NK-92 (cell line): ENCODE results near the gene KRI1.
"Not testable (repeated sequence)": the region's sequence is repeated elsewhere in the genome, so short reads cannot be mapped to it uniquely, and the experiment has no call there.

Experiments used
- DNase-seq: peaks from one replicate; lab custom pipeline; 2025; ENCODE audit not compliant: unreplicated experiment; lab: John Stamatoyannopoulos, UW

KRI1 gene

DNA sequence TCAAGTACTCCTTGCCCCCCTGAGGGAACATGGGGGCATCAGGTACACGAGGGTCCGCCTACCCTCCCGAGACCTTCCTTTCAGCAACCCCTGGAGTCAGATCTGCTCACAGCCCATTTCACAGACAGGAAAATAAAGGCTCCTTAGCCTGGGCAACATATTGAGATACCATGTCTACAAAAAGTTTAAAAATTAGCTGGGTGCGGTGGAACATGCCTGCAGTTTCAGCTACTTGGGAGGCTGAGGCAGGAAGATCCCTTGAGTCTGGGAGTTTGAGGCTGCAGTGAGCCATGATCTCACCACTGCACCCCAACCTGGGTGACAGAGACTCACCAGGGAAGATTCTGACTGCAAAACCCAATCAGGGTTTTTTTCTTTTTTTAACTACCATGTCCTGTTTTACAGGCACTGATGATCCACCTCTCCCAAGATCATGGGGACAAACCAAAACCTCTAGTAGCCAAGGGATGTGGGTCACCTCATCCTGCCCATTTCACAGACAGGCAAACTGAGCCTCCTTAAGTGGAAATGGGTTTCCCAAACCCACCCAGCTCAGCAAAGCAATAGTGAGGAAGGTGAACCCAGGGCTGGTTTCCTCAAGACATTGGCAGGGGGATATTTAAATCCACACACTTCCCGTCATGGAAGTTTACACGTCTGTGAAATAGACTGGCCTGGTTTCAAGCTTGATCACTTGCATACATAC, 9.4 kb upstream of the KRI1 start:
- DNase-seq: no peak

DNA sequence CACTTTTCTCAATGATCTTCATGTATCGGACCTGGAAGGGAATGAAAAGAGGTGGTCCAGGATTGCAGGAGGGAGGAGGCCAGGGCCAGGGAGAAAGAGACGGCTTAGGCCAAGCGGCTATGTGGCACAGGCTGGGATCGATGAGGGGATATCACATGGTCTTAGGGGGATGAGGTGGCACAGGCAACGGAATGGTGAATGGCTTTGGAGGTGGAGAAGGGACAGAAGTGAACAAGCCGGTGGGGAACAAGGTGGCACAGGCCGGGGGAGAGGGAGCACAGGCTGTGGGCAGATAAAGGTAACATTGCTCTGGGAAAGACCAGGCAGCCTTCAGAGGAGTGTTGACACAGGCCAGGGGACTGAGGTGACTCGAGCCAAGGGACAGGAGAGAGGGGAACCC, 8.7 kb upstream of the KRI1 start:
- no peak for DNase-seq

DNA sequence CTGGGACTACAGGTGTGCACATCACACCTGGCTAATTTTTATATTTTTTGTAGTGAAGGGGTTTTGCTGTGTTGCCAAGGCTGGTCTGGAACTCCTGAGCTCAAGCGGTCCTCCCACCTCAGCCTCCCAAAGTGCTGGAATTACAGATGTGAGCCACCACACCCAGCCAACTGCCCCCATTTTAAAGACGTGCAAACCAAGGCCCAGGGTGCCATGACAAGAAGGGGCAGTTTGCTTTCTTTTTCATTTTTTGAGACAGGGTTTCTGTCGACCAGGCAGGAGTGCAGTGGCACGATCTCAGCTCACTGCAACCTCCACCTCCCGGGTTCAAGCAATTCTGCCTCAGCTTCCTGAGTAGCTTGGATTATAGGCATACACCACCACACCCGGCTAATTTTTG, 8.0 kb upstream of the KRI1 start:
- not testable (repeated sequence) for DNase-seq

DNA sequence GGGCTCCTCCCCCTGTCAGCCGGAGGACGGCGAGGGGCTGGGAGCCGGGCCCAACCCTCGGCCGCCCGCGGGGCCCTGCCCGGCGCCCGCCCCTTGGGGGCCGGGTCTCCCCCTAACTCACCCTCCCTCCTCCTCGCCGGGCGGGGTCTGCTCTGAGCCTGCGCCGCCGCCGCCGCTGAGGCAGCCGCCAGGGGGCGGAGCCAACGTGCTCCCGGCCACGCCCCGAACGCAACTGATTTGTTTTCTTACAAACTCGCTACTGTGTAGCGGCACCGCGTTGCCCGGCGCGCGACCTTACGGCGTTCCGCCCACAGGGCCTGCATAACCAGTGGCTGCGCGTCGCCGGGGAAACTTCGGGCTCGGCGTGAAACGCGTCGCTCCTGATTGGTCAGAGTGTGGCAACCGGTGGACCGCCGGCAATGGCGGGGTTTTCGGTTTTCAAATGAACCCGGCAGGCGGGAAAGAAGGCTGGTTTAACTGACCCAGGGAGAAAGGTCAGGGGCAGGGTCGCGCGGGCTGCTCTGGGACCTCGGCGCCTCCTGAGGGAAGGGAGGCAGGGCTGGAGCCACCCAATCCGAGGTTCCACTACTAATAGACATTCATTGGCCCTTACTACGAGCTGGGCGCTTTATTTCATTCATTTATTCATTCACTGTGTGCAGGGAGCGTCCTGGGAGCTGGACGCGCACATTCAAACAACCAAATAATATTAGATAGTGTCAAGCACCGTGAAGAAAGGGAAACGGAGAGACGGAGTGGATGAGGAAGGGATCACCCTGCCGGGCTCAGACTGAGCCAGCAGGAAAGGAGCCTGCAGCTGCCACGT, 3.2 kb upstream of the KRI1 start, which contains the start of gene CDKN2D:
Gene CDKN2D, minus strand, starts transcription at position 154 of the 826 bp plus-strand sequence. CDS start 326 bp downstream, outside the sequence.
- peak; percentile 89 for DNase-seq

DNA sequence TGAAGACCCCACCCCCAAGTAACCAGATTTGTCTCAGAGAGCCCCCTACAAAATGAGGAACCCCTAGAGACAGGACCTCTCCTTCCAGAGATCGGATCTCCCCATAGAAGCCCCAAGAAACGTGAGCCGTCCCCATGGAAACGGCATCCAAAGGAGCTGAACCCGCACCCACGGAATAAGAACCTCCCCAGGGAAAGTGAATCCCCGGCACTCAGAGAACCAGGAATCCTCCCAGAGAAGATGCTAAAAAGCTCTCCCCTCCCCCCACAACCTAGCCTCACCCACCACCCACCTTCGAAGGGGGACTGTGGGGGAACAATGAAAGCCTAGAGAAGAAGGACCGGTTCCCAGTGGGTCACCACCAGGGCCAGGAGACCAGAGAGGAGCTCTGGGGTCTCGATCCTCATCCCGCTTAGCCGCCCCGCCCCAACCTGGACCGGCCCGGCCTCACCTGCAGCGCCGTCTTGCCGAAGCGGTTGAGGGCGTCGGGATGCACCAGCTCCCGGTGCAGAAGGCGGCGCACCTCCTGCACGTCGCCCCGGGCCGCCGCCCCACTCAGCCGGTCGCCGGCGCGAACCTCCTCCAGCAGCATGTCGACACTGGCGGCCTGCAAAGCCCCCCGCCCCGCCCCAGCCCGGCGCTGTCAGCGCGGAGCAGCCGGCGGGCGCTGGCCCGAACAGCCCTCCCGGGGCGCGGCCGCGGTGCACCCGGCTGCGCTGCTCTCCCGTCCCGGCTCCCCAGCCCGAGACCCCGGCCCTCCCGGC, 2.4 kb upstream of the KRI1 start:
- DNase-seq: no peak

DNA sequence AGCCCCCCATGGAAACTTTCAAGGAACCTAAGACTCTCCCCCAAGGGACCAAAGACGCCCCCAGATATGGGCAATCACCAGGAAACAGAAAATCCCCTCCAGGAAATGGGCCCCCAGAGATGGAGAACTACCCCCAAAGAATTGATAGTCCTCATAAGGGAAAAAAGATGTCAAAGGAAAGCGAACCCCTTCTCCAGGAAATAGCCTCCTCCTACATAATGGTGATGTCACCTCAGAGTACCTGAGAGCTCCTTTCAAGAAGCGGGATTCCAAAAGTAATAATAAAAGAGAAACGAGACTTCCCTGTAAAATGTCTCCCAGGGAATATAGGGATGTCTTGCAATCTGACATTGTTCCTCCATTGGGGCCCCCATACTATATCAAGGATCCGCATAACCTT, 1.8 kb upstream of the KRI1 start:
- DNase-seq: no peak

DNA sequence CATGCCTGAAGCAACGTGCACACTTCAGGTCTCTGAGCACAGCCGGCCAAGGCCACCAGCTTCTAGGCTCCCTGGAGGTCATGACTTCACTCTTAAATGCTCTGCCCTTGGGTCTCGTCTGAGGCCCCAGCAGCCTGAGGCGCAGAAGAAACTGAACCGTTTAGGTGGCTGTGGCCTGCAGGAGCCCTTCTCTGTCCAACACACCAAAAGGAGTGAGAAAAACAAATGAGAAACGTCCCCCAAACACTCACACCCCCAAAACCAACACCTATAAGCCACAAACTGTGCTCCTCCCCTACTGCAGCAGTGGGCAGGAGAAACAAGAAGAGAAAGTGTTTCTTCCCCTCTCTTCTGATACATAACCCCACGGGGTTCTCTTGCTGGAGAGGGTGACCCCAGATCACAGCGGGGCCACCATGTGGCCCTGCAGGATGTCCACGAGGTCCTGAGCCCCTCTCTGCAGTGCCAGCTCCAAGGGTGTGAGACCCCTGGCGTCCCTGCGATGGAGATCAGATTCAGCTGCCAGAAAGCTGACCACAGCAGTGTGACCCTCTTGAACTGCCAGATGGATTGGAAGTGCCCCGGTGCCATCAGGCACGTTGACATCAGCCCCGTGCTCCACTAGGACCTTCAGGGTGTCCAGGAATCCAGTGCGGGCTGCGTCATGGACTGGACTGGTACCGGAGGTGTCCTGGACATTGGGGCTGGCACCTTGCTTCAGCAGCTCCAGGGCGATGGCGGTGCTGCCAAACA, 1.0 kb upstream of the KRI1 start:
- DNase-seq: no peak

DNA sequence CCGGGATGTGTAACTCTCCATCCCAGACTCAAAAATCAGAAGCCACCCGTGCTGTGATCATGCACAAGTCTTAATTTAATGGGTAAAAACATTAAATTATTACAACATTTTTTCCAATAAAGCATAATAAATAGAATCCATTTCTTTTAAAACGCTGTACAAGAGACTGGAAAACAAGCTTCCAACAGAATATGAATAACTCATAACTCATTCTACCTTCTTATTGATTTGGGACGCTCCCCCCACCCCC, 523 bp upstream of the KRI1 start:
- no peak for DNase-seq

DNA sequence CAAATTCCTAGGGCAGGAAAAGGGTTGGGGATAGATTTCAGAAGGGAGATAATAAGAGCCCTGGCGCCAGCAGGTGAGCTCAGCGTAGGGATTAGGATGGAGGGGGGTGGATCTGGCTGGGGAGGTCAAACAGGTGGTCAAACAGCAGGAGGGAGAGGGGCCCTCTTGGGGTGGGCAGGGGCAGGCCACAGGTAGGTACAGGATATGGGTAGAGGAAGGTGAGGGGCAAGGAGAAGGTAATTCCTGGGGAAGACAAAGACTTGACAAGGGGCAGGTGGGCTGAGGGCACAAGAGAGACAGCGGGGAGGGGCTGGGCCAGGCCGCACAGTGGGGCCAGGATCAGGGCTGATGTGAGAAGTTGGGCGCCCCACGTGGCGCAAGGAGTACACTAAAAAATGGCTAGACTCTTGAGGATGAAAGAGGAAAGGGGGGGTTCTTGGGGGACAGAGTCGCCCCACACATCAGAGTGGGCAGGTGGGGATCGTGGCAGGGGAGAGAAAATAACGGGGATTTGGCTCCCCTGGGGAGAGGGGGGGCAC, 713 bp downstream of the KRI1 start:
- DNase-seq: no peak

DNA sequence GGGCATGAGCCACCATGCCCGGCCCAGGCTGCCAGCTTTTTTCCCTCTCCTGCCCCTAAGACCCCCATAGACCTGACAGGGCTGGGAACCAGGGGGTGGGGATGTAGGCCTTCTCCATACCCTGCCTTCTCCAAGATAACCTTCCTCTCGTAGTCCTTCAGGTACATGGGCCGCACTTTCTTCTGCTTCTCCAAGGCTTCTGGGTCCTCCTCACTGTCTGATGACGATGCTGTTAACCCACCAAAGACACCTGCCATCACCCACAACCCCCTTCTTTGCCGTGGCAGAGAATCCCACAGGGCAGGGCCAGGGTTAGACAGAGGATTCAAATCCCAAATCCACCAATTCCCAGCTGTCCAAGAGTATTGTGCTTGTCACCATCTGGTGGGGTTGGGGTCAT, 3.2 kb downstream of the KRI1 start:
- no peak for DNase-seq

DNA sequence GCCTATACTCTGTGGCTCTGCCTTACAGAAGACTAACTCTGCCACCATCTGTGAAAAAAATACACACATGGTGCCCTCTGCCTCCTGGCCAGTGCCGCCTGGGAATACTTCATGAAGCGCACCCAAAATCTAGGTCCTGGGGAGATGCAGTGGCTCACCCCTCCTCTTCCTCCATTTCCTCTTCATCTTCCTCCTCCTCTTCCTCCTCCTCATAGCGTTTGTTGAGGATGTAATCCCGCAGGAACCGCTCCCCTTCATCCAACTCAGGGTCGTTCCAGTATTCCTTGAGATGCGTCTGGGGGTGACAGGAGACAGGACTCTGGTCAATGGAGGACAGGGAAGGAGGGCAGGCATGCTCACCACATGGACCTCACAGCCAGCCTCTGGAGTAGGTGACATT, 5.7 kb downstream of the KRI1 start:
- no peak for DNase-seq

DNA sequence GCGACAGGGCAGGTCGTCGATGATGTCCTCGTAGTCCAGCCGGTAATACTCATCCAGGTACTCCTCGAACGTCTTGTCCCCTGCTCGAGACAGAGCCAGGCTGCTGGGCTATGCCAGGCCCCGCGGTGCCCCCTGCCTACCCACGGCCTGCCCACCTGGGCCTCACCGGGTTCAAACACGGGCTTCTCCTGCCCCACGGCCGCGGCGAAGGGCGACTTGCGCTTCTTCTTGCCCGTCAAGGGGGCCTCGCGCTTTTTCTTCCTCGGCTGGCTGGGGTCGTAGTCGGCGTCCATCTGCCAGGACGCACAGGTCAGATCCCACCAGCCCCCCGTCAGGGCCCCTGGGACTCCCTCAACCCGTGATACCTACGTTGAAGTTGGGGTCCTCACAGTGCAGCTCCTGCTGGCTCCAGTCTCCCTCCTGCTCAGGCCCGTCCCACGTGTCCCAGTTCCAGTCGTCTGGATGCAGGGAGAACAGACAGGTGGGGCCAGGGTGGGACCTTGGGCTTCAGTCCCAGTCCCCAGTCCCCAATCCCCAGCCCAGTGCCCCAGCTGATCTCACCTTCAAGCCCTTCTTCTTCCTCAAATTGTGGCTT, 8.1 kb downstream of the KRI1 start:
- no peak for DNase-seq

DNA sequence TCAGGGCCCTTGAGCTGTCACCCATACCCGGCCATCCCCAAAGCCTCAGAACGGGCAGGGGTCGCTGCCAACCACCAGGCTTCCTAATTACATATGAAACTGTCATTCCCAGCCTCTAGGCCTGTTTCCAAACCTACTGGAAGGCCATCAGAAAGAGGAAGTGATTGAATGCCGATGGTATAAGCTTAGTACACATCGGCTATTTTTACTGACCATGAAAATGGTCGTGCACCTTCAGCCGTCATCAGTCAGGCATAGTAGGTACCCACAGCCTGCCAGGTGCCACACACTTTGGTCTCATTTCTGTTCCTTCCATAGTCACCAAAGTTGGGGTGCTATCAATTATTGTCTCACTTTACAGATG, 10.2 kb downstream of the KRI1 start:
- no peak for DNase-seq

DNA sequence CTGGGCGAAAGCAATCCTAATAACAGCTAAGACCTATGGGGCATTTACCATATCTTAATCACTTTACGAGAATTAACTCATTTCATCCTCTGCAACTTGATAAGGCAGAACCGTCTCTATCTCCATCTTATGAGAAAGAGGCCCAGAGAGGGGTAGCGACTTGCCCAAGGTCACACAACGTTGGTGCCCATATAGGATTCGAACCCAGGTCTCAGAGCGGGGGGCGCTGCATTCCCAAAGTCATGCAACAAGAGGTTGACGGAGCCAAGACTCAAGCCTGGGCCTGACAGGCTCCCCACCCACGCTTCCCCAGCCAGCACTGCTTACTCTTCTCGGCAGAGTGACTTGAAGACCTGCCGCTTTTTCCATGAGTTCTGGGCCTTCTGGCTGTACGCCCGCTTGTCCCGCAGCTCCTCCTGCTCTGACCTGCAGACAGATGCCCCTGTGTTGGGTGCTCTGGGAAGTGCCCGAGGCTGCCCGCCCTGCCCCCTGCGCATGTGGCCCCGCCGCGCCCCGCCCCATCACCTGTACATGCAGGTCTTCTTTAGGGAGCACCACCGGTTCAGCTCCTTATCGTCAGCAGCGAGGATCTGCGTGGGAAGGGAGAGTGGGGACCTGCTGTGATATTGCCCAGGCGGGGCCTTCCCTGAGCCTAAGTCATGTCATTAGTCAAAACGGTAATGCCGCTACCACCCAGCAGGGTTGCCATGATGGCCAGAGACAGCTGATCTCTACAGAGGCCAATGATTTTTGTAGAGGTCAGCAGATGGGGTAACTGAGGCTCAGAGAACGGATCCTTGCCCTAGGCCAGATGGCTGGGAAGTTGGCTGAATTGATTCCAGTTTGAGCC, 10.8 kb downstream of the KRI1 start:
- no peak for DNase-seq

DNA sequence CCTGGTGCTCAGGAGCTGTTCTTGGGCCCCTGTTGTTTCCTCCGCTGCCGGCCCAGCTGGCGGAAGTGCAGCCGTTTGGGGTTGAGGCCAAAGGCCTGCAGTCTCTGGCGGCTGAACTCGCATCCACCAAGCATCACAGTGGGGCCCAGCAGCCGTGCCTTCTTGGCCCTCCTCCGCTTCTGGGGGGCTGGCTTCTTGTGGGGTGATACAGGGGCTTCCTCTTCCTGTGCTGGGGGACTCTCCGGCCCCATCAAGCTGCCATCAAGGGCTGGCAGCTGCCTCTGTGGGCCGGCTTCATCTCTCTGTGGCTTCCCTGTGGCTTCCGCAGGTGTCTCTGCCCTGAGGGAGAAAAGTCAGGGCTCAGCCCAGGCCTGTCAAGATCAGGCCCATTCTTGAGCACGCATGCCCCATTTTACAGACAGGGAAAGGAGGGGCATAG, 11.8 kb downstream of the KRI1 start:
- DNase-seq: no peak

DNA sequence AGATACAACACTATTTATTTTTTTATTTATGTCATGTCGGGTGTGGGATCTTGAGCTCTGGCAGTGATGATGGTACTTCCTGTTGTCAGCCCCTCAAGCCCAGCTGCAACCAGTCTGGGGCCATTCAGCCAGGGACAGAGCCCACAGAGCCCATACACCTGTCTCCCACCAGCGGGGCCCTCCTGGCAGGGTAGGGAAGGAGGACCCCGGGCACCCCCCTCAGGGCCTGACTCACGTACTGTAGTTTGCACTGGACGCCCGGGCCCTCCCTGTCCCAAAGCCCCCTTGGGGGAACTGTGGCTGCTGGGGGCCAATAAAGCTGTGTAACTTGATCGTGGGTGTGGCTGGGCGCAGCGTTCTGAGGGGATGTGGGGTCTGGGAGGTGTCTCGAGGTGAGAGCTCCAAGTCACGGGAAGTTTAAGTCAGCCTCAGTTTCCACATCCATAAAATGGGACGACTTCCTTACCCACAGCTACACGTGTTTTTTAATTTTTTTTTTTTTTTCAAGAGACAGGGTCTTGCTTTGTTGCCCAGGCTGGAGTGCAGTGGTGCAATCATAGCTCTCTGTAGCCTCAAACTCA, 12.6 kb downstream of the KRI1 start:
- no peak for DNase-seq

DNA sequence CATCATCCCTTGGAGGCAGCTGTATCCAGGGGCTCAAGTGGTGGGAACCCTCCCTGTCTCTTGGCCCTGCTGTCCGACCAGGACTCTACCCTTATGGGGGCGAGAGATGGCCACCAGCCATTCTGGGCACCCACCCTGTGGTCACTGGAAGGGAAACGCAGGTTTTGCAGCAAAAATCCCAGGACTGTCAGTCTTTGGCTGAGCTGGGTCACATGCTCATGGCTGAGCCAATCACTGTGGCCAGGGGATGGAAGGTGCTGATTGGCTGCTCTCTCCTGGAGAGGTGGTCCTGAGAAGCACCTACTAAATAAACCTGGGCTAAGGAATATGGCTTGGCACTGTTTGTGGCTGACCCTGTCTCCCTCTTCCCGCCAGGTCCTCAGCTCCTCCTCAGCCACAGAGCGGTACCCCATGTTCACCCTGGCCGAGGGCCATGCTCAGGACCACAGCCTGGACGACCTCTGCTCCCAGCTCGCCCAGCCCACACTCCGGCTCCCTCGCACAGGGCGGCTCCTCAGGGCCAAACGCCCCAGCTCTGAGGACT, 13.2 kb downstream of the KRI1 start:
- no peak for DNase-seq

DNA sequence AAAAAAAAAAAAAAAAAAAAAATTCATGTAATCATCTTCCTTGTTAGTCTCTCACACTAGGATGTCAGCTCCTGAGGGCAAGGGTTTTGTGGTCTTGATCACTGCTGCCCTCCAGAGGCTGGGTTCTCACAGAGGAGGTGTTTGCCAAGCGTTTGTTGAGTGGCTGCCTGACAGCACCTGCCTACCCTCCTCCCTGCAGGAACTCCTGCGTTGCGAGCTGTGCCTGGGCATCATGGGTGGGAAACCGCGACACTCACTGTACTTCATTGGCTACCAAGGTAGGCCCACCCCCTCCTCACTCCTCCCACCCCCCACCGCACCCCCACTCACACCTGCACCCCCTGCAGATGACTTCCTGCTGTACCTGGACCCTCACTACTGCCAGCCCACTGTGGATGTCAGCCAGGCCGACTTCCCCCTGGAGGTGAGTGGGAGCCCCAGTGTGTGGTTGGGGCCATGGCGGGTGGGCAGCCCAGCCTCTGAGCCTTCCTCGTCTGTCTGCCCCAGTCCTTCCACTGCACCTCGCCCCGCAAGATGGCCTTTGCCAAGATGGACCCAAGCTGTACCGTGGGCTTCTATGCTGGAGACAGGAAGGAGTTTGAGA, 14.0 kb downstream of the KRI1 start:
- no peak for DNase-seq

DNA sequence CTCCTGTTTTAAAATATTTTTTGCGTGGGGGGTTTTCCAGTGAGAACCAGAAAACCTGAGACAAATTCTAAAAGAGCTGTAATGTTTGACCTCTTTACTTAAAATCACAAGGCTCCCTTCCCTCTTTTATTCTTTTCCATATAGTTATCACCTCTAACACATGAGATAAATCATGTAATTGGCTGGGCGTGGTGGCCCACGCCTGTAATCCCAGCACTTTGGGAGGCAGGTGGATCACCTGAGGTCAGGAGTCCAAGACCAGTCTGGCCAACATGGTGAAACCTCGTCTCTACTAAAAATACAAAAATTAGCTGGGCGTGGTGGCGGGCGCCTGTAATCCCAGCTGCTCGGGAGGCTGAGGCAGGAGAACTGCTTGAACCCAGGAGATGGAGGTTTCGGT, 14.8 kb downstream of the KRI1 start:
- DNase-seq: not testable (repeated sequence)
